ENCODE results near the gene RGS3.
A peak's percentile ranks its signal among the peaks of the same experiment; 100 is the strongest.

Gene RGS3

DNA sequence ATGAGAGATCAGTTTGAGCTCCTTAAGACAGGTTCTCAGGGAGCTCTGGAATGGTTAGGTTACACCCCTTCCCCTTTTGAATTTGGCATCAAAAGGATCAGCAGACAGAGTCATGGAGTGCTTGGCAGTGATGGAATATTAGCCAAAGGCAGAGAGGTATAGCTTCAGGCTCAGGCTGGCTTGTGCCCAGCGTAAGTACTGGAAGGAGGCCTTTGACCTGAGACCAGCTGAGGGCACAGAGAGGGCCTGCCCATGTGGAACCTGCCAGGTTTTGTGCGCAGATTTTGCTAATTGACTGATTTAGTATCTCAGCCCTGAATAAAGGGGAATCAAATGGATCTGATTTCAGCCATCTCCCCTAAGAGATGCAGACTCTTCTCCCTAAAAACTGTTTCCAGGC lies 81.5 kb downstream of the RGS3 start:
- Histone ChIP-seq H3K14ac (ENCODE audit: low read length in 2 of 2) (no peak overlapping the region), H4K91ac (ENCODE audit: low read length) (no peak overlapping the region), H3K27me3 (ENCODE audit: control insufficient read depth in 1 of 2, insufficient read depth in 1 of 2, low read length in 2 of 2) (peaks cover 0 to 37% of the 10 kb centered on the region in 2 experiments), H3K9me3 (ENCODE audit: control insufficient read depth, low read length) (no peaks in the 10 kb centered on the region), H3K4me1 (ENCODE audit: control insufficient read depth, insufficient read depth, low read depth, low read length) (peaks cover 12% of the 10 kb centered on the region), H3K4me2 (ENCODE audit: low read length, poor library complexity, severe bottlenecking) (no peak overlapping the region), H3K4ac (ENCODE audit: low read depth in 1 of 2, low read length in 2 of 2) (no peak overlapping the region), H2BK12ac (ENCODE audit: low read length in 2 of 2) (no peak overlapping the region), H3K79me1 (replicated peaks; ENCODE audit: low read length, poor library complexity, severe bottlenecking) (no peaks in the 10 kb centered on the region), H3K9ac (ENCODE audit: low read length) (no peak overlapping the region), H3K27ac (ENCODE audit: low read length, poor library complexity, severe bottlenecking) (no peak overlapping the region), H2BK120ac (ENCODE audit: low read depth, low read length) (no peak overlapping the region), H2BK15ac (ENCODE audit: low read depth, poor library complexity, severe bottlenecking) (no peak overlapping the region), H2AK5ac (ENCODE audit: low read length, severe bottlenecking) (no peak overlapping the region), H3K4me3 (ENCODE audit: insufficient read depth in 1 of 2, low read depth in 1 of 2, low read length in 2 of 2) (no peak overlapping the region), H3K36me3 (ENCODE audit: control insufficient read depth in 1 of 2, insufficient read depth in 2 of 2, low read depth in 1 of 2, low read length in 2 of 2) (peaks cover 0 to 14% of the 10 kb centered on the region in 2 experiments), H3K23ac (ENCODE audit: low read length in 2 of 2) (no peak overlapping the region), H2AFZ (ENCODE audit: low read depth, low read length) (no peak overlapping the region), H4K8ac (ENCODE audit: low read length) (no peak overlapping the region), H2BK5ac (ENCODE audit: low read depth, low read length, poor library complexity, severe bottlenecking) (no peak overlapping the region), H3K18ac (ENCODE audit: low read depth in 1 of 2, low read length in 2 of 2) (no peak overlapping the region)
- WGBS: 100% methylated on average over 2 of the region's 2 CpGs
- no peak for DNase-seq

DNA sequence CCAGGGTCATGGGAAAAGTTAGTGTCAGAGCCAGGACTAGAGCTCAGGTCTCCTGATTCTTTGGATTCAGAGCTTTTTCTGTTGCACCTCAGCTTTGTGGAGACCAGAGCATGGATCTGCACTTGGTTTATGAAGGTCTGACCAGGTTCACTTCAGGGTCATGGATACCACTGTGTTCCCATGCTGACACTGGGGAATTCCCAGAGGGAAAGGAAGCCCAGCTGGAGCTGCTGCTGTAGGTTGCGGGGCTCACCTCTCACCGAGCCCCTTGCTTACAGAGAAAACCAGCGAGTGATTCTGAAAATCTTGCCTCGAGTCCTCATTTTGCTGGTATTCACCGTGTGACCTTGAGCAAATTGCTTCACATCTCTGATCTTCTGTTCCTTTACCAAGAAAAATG lies 83.0 kb downstream of the RGS3 start:
- Histone ChIP-seq H3K4me2 (ENCODE audit: low read length, poor library complexity, severe bottlenecking) (no peak overlapping the region), H2AK5ac (ENCODE audit: low read length, severe bottlenecking) (no peak overlapping the region), H3K36me3 (ENCODE audit: control insufficient read depth in 1 of 2, insufficient read depth in 2 of 2, low read depth in 1 of 2, low read length in 2 of 2) (peaks cover 0 to 11% of the 10 kb centered on the region in 2 experiments), H3K4ac (ENCODE audit: low read depth in 1 of 2, low read length in 2 of 2) (no peak overlapping the region), H3K14ac (ENCODE audit: low read length in 2 of 2) (no peak overlapping the region), H3K27me3 (ENCODE audit: control insufficient read depth in 1 of 2, insufficient read depth in 1 of 2, low read length in 2 of 2) (peaks cover 0 to 30% of the 10 kb centered on the region in 2 experiments), H2BK5ac (ENCODE audit: low read depth, low read length, poor library complexity, severe bottlenecking) (no peak overlapping the region), H2BK120ac (ENCODE audit: low read depth, low read length) (no peak overlapping the region), H3K4me1 (ENCODE audit: control insufficient read depth, insufficient read depth, low read depth, low read length) (peaks cover 12% of the 10 kb centered on the region), H3K23ac (ENCODE audit: low read length in 2 of 2) (no peak overlapping the region), H3K27ac (ENCODE audit: low read length, poor library complexity, severe bottlenecking) (no peak overlapping the region), H2AFZ (ENCODE audit: low read depth, low read length) (no peak overlapping the region), H2BK12ac (ENCODE audit: low read length in 2 of 2) (no peak overlapping the region), H3K18ac (ENCODE audit: low read depth in 1 of 2, low read length in 2 of 2) (no peak overlapping the region), H3K4me3 (ENCODE audit: insufficient read depth in 1 of 2, low read depth in 1 of 2, low read length in 2 of 2) (no peak overlapping the region), H4K91ac (ENCODE audit: low read length) (no peak overlapping the region), H4K8ac (ENCODE audit: low read length) (no peak overlapping the region), H3K79me1 (replicated peaks; ENCODE audit: low read length, poor library complexity, severe bottlenecking) (no peaks in the 10 kb centered on the region), H3K9me3 (ENCODE audit: control insufficient read depth, low read length) (no peaks in the 10 kb centered on the region), H3K9ac (ENCODE audit: low read length) (no peak overlapping the region), H2BK15ac (ENCODE audit: low read depth, poor library complexity, severe bottlenecking) (no peak overlapping the region)
- 98% methylated on average over 5 of the region's 5 CpGs for WGBS
- DNase-seq: no peak

DNA sequence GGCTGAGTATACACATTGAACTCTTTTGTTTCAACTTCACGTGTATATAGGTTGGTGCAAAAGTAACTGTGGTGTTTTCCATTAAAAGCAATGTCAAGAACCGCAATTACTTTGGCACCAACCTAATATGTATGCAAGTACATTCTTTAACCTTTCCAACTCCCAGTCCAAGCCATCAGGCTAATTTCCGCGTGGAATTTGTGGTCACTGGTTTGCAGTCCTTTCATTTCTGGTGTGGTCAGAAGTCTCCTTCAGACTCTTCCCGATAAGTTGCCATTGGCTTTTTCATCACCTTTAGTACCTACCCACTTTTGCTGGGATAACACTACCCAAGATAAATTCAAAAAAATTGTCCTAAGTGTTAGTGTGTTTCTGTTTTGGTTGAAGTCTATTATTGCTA lies 84.0 kb downstream of the RGS3 start:
- Histone ChIP-seq H3K9ac (ENCODE audit: low read length) (no peak overlapping the region), H3K79me1 (replicated peaks; ENCODE audit: low read length, poor library complexity, severe bottlenecking) (no peaks in the 10 kb centered on the region), H2BK15ac (ENCODE audit: low read depth, poor library complexity, severe bottlenecking) (no peak overlapping the region), H2BK120ac (ENCODE audit: low read depth, low read length) (no peak overlapping the region), H4K8ac (ENCODE audit: low read length) (no peak overlapping the region), H2BK12ac (ENCODE audit: low read length in 2 of 2) (peak overlapping the region in 1 of 2 experiments; percentile 24), H3K27me3 (ENCODE audit: control insufficient read depth in 1 of 2, insufficient read depth in 1 of 2, low read length in 2 of 2) (peaks cover 0 to 30% of the 10 kb centered on the region in 2 experiments), H4K91ac (ENCODE audit: low read length) (no peak overlapping the region), H3K9me3 (ENCODE audit: control insufficient read depth, low read length) (no peaks in the 10 kb centered on the region), H3K4me3 (ENCODE audit: insufficient read depth in 1 of 2, low read depth in 1 of 2, low read length in 2 of 2) (no peak overlapping the region), H3K36me3 (ENCODE audit: control insufficient read depth in 1 of 2, insufficient read depth in 2 of 2, low read depth in 1 of 2, low read length in 2 of 2) (peaks cover 0 to 10% of the 10 kb centered on the region in 2 experiments), H2AK5ac (ENCODE audit: low read length, severe bottlenecking) (no peak overlapping the region), H3K14ac (ENCODE audit: low read length in 2 of 2) (no peak overlapping the region), H3K23ac (ENCODE audit: low read length in 2 of 2) (no peak overlapping the region), H3K27ac (ENCODE audit: low read length, poor library complexity, severe bottlenecking) (no peak overlapping the region), H3K4me1 (ENCODE audit: control insufficient read depth, insufficient read depth, low read depth, low read length) (peaks cover 12% of the 10 kb centered on the region), H2BK5ac (ENCODE audit: low read depth, low read length, poor library complexity, severe bottlenecking) (no peak overlapping the region), H2AFZ (ENCODE audit: low read depth, low read length) (no peak overlapping the region), H3K4ac (ENCODE audit: low read depth in 1 of 2, low read length in 2 of 2) (no peak overlapping the region), H3K4me2 (ENCODE audit: low read length, poor library complexity, severe bottlenecking) (no peak overlapping the region), H3K18ac (ENCODE audit: low read depth in 1 of 2, low read length in 2 of 2) (no peak overlapping the region)
- WGBS: 99% methylated on average over 4 of the region's 5 CpGs
- no peak for DNase-seq

GRCh38 chr9:113548221-113549041 lies 84.9 kb downstream of the RGS3 start:
- H2AFZ ChIP-seq (ENCODE audit: low read depth, low read length): no peak overlapping the region
- no peaks in the 10 kb centered on the region for H3K79me1 ChIP-seq (replicated peaks; ENCODE audit: low read length, poor library complexity, severe bottlenecking)
- peaks cover 0 to 5% of the 10 kb centered on the region in 2 experiments for H3K36me3 ChIP-seq (ENCODE audit: control insufficient read depth in 1 of 2, insufficient read depth in 2 of 2, low read depth in 1 of 2, low read length in 2 of 2)
- no peak overlapping the region for H2BK5ac ChIP-seq (ENCODE audit: low read depth, low read length, poor library complexity, severe bottlenecking)
- 33% methylated on average over 10 of the region's 11 CpGs for WGBS
- H3K4me1 ChIP-seq (ENCODE audit: control insufficient read depth, insufficient read depth, low read depth, low read length): peaks cover 12% of the 10 kb centered on the region
- H3K27ac ChIP-seq (ENCODE audit: low read length, poor library complexity, severe bottlenecking): no peak overlapping the region
- no peak overlapping the region for H3K4me2 ChIP-seq (ENCODE audit: low read length, poor library complexity, severe bottlenecking)
- peak overlapping the region in 1 of 2 experiments; percentile 28 for H3K23ac ChIP-seq (ENCODE audit: low read length in 2 of 2)
- peak overlapping the region in 1 of 2 experiments; percentile 19 for H3K14ac ChIP-seq (ENCODE audit: low read length in 2 of 2)
- peak overlapping the region; percentile 15 for H4K91ac ChIP-seq (ENCODE audit: low read length)
- no peak overlapping the region for H3K9ac ChIP-seq (ENCODE audit: low read length)
- H2BK12ac ChIP-seq (ENCODE audit: low read length in 2 of 2): peak overlapping the region; percentile 41 to 52
- peak overlapping the region; percentile 16 to 24 for H3K4ac ChIP-seq (ENCODE audit: low read depth in 1 of 2, low read length in 2 of 2)
- H2AK5ac ChIP-seq (ENCODE audit: low read length, severe bottlenecking): no peak overlapping the region
- no peak overlapping the region for H3K4me3 ChIP-seq (ENCODE audit: insufficient read depth in 1 of 2, low read depth in 1 of 2, low read length in 2 of 2)
- H3K18ac ChIP-seq (ENCODE audit: low read depth in 1 of 2, low read length in 2 of 2): peak overlapping the region; percentile 6 to 16
- H4K8ac ChIP-seq (ENCODE audit: low read length): peak overlapping the region; percentile 53
- peak; percentile 86 for DNase-seq
- no peak overlapping the region for H2BK120ac ChIP-seq (ENCODE audit: low read depth, low read length)
- peaks cover 0 to 27% of the 10 kb centered on the region in 2 experiments for H3K27me3 ChIP-seq (ENCODE audit: control insufficient read depth in 1 of 2, insufficient read depth in 1 of 2, low read length in 2 of 2)
- H2BK15ac ChIP-seq (ENCODE audit: low read depth, poor library complexity, severe bottlenecking): no peak overlapping the region
- H3K9me3 ChIP-seq (ENCODE audit: control insufficient read depth, low read length): no peaks in the 10 kb centered on the region

Data from mesenchymal stem cell (in vitro differentiated cells and primary cell).